ENCODE data around the gene PRKCE.

PRKCE gene

DNA sequence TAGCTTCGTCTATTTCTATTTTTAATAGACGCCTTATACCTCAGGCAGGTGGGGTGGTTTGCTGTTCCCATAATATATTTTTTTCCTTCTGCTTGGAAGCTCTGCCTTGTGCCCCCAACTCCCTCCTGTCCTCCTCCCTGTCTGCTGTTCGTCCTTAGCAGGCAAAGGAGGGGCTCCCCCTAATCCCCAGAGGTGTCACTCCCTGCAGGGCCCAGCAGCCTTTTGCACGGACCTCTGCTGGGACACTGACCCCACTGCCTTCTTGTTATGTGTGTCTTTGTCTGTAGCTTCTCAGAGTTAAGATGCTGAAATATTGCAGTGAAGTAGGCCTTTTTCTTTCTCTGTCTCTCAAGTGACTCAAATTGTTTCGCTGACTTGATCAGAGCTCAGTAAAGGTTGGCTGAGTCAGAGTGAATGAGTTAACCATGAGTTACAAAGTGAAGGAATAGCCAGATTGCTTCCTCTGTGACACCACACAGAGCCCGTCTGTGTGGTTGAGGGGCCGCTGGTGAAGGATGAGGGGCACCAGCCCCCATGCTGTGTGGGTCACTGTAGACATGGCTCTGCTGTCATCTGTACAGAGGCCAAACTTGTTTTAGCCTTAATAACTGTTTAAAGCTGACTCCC is 47.7 kb downstream of the PRKCE start:
- TF ChIP-seq, protein P1, sequence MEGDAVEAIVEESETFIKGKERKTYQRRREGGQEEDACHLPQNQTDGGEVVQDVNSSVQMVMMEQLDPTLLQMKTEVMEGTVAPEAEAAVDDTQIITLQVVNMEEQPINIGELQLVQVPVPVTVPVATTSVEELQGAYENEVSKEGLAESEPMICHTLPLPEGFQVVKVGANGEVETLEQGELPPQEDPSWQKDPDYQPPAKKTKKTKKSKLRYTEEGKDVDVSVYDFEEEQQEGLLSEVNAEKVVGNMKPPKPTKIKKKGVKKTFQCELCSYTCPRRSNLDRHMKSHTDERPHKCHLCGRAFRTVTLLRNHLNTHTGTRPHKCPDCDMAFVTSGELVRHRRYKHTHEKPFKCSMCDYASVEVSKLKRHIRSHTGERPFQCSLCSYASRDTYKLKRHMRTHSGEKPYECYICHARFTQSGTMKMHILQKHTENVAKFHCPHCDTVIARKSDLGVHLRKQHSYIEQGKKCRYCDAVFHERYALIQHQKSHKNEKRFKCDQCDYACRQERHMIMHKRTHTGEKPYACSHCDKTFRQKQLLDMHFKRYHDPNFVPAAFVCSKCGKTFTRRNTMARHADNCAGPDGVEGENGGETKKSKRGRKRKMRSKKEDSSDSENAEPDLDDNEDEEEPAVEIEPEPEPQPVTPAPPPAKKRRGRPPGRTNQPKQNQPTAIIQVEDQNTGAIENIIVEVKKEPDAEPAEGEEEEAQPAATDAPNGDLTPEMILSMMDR (IDR thresholded peaks at IDR 0.05; ENCODE audit: low read depth, low read length): no peak
- DNase-seq (ENCODE audit: extremely low read depth, low read depth): no peak

DNA sequence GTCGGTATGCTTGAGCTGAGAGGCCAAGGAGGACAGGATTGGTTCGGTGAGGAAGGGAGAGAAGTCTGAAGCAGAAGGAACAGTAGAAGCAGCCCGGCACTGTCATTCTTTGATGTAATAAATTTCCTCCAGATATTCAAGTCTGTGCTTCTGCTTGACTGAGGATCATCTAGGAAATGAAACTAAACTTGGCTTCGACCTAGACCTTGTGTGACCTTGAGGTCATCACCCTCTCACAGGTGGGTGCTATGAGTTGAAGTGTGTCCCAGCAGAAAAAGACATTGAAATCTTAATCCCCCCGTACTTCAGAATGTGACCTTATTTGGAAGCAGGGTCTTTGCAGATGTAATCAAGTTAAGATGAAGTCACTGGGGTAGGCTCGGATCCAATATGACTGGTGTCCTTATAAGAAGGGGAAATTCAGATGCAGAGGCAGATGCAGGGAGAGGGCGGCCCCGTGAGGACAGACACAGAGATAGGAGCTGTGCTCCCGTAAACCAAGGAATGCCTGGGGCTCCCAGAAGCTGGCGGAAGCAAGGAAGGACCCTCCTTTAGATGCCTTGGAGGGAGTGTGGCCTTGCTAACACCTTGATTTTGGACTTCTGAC is 49.0 kb downstream of the PRKCE start:
- no peak for DNase-seq (ENCODE audit: extremely low read depth, low read depth)

DNA sequence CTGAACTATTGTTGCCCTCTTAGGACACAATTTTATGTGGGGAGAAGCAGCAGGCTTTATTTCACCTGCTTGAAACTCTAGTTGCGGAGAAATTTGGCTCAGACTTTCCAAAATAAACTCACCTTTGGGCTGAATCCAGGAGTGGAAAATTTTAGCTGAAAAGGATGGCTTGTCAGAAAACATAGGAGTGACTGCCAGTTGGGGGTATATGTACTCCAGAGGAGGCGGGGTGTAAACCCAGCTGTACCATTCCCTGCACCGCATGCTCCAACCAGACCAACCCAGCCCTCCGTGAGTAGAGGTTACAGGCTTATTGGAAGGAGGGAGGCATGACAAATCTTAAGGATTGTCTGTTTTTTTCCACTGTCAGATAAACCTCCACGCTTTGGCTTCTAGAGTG is 53.8 kb downstream of the PRKCE start:
- TF ChIP-seq, protein P1 (IDR thresholded peaks at IDR 0.05; ENCODE audit: low read depth, low read length): no peak

More for the DNA sequence above, 49.0 kb downstream of the PRKCE start:
- TF ChIP-seq, protein P1 (IDR thresholded peaks at IDR 0.05; ENCODE audit: low read depth, low read length): no peak

DNA sequence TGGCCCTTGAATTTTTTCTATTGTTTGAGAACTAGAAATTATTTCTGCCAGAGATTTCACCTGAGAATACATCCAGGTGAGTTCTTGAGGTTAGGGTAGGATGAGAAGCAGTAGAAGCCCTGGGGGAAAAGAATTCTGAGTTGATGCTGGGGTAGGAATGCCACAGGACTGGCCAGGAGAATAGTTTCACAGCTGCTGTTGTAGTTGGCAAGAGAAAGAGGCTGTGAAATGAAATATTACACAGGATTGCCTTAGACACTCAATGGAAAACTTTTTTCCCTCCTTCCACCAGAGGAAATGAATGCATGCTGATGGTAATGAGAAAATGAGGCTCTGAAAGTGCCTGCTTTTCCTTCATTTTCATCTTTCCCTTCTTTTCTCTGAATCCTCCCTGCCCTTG is 54.6 kb downstream of the PRKCE start:
- TF ChIP-seq, protein P1 (IDR thresholded peaks at IDR 0.05; ENCODE audit: low read depth, low read length): no peak
- no peak for DNase-seq (ENCODE audit: extremely low read depth, low read depth)

More for the DNA sequence above, 53.8 kb downstream of the PRKCE start:
- DNase-seq (ENCODE audit: extremely low read depth, low read depth): no peak

DNA sequence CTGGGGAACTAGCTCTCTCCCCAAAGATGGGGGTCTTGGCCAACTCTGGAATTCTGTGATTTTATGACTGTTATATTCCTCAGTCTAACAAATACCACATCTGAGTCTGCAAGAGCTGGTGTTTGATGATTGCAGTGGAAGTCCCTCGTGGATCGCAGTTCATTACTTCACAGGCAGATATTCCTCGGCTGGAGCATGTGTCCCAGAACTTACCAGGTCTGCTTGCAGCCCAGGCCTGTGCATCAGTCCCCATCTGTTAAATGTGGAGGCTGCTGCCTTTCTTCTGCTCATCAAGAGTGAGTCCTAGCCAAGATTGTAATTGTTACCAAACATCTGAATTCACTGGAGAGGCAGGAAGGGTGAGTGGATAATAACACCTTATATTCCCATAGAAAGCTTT is 55.5 kb downstream of the PRKCE start:
- no peak for DNase-seq (ENCODE audit: extremely low read depth, low read depth)
- TF ChIP-seq, protein P1 (IDR thresholded peaks at IDR 0.05; ENCODE audit: low read depth, low read length): no peak

DNA sequence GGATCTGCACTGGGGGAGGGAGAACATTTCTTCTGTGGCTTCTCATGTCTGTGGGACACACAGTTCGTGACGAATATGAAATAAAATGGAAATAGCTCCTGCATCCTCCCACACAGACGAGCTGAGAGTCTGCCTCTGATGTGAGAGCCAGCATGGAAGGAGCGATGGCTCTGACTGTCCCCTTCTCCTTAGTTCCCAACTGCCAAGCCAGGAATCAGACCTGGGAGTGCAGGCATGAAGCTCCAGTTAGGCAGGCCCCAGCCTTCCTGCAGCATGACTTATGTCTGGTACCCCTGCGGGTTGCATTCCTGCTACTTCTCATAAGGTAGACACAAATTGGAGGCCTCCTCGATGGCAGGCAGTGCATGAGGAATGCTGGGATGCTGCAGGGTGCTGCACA is 56.2 kb downstream of the PRKCE start:
- no peak for DNase-seq (ENCODE audit: extremely low read depth, low read depth)
- TF ChIP-seq, protein P1 (IDR thresholded peaks at IDR 0.05; ENCODE audit: low read depth, low read length): no peak

DNA sequence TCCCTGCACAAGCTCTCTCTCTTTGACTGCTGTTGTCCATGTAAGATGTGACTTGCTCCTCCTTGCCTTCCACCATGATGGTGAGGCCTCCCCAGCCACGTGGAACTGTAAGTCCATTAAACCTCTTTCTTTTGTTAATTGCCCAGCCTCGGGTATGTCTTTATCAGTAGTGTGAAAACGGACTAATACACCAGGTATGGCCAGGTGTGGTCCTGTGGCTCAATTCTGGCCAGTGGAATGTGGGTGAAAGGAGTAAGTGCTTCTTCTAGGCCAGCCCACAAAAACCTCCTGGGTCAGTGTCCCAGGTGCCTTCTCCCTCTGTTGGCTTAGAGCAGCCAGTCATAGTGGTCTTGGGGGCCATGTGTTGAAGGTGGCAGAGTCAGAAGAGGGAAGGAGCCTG is 57.0 kb downstream of the PRKCE start:
- no peak for DNase-seq (ENCODE audit: extremely low read depth, low read depth)
- TF ChIP-seq, protein P1 (IDR thresholded peaks at IDR 0.05; ENCODE audit: low read depth, low read length): no peak

Data from AG09319 (cell line).